SK-MEL-5 (cell line): ENCODE measurements around the gene OOSP3. TPM values are rescaled to one million over a fixed set of nuclear protein-coding genes. Genes with fewer than 3 reads are reported as not detected.
A peak's percentile ranks its signal among the peaks of the same experiment; 100 is the strongest.

Experiments
- DNase-seq: peaks from one replicate; pipeline ENCODE4 v3.0.0-alpha.2; 2016; ENCODE audit warnings: low read depth, low spot score
- in situ Hi-C: cut with HindIII; loops from 2 replicates; pipeline ENCODE4 v1.10.0; 2016; ENCODE audit warnings: low sequenced_read_pairs, high pct_unique_total_duplicates, low pct_unique_long_range_greater_than_20kb
- total RNA-seq: library from RNA; depleted of rRNA; stranded (reverse); fragments of >200 nt; shearing (Covaris generic); gene quantifications from 2 replicates; pipeline ENCODE4 v1.2.3, GENCODE V29; 2014; rRNA removed

OOSP3 gene
- total RNA-seq, 1 experiment from 2014 or later = not detected

GRCh38 chr11:59923813-59924212 is 45.2 kb downstream of the OOSP3 start:
- in situ Hi-C loops = no loop called here
- DNase-seq = no peak

- in situ Hi-C loops = no loop called here
Measured at GRCh38 chr11:59931688-59932087, 53.1 kb downstream of the OOSP3 start.

GRCh38 chr11:59938132-59938531 is 59.5 kb downstream of the OOSP3 start, which contains the start of gene OOSP1:
OOSP1 (plus strand) TSS chr11:59938432; CDS start chr11:59938455, 23 bp downstream.
- no peak for DNase-seq
- in situ Hi-C loops = no loop called here

More at GRCh38 chr11:59931688-59932087, 53.1 kb downstream of the OOSP3 start:
- DNase-seq = no peak

GRCh38 chr11:59938718-59939117 is 60.1 kb downstream of the OOSP3 start:
- no peak for DNase-seq

GRCh38 chr11:59939482-59939881 is 60.9 kb downstream of the OOSP3 start:
- in situ Hi-C loops = no loop called here
- DNase-seq = no peak

More at GRCh38 chr11:59938718-59939117, 60.1 kb downstream of the OOSP3 start:
- in situ Hi-C loops = no loop called here

- in situ Hi-C loops = no loop called here
- DNase-seq = peak; percentile 60
Measured at GRCh38 chr11:59941091-59941490, 62.5 kb downstream of the OOSP3 start.

- no peak for DNase-seq
- in situ Hi-C loops = no loop called here
Measured at GRCh38 chr11:59943997-59944714, 65.6 kb downstream of the OOSP3 start.

- in situ Hi-C loops = no loop called here
Measured at GRCh38 chr11:59944720-59945119, 66.1 kb downstream of the OOSP3 start.

More at GRCh38 chr11:59944720-59945119, 66.1 kb downstream of the OOSP3 start:
- no peak for DNase-seq

Other genes with a start within 250 kb of the OOSP3 start
- 18.4 and 21.0 TPM in 2 replicates for gene PATL1, start 209.7 kb upstream of the OOSP3 start, total RNA-seq
- gene OR10V1, start 164.9 kb upstream of the OOSP3 start, total RNA-seq = not detected in 2 replicates
- 75.8 and 82.8 TPM in 2 replicates for gene STX3, start 123.4 kb upstream of the OOSP3 start, total RNA-seq
- 59.8 and 61.8 TPM in 2 replicates for gene MRPL16, start 68.0 kb upstream of the OOSP3 start, total RNA-seq
- gene CBLIF, start 33.3 kb upstream of the OOSP3 start, total RNA-seq = 0.55 TPM in 1 of 2 replicates, not detected in the other
- gene TCN1, start 12.3 kb upstream of the OOSP3 start, total RNA-seq = 219 and 227 TPM in 2 replicates
- gene OOSP1, start 59.6 kb downstream of the OOSP3 start, total RNA-seq = not detected in 2 replicates
- gene OOSP4A, start 85.3 kb downstream of the OOSP3 start, total RNA-seq = not detected in 2 replicates
- gene OOSP4B, start 138.4 kb downstream of the OOSP3 start, total RNA-seq = not detected in 2 replicates
- not detected in 2 replicates for gene OOSP2, start 161.6 kb downstream of the OOSP3 start, total RNA-seq
- gene MS4A3, start 177.9 kb downstream of the OOSP3 start, total RNA-seq = not detected in 2 replicates
- gene MS4A2, start 209.9 kb downstream of the OOSP3 start, total RNA-seq = not detected in 2 replicates